Activated CD4-positive, alpha-beta T cell treated with anti-CD3 and anti-CD28 coated beads for 1 hour (primary cell): ENCODE results near the gene SH3GLB2.
"Not testable (repeated sequence)": the region's sequence is repeated elsewhere in the genome, so short reads cannot be mapped to it uniquely, and the experiment has no call there.

ENCODE experiments used
- DNase-seq: peaks from one replicate; pipeline ENCODE4 v3.0.0-alpha.2; 2020

The SH3GLB2 gene

GRCh38 chr9:128987805-128988204 lies 40.3 kb downstream of the SH3GLB2 start:
- no peak for DNase-seq

GRCh38 chr9:128986671-128987070 lies 41.5 kb downstream of the SH3GLB2 start:
- DNase-seq: no peak

- no peak for DNase-seq
Measured at GRCh38 chr9:128983536-128983935, 44.6 kb downstream of the SH3GLB2 start.

- DNase-seq: no peak
Measured at GRCh38 chr9:128979111-128979510, 49.0 kb downstream of the SH3GLB2 start.

GRCh38 chr9:128972956-128973355 lies 55.2 kb downstream of the SH3GLB2 start:
- no peak for DNase-seq

GRCh38 chr9:128969491-128969890 lies 58.6 kb downstream of the SH3GLB2 start:
- no peak for DNase-seq

- not testable (repeated sequence) for DNase-seq
Measured at GRCh38 chr9:128961403-128961802, 66.7 kb downstream of the SH3GLB2 start.
